Erythroblast (primary cell): ENCODE measurements around the gene PPME1.
"Not testable (repeated sequence)": the region's sequence is repeated elsewhere in the genome, so short reads cannot be mapped to it uniquely, and the experiment has no call there.

Experiments used
- DNase-seq, 2 experiments: peaks; one replicate each; lab custom pipeline; 2025; lab: John Stamatoyannopoulos, UW
- GATA1 ChIP-seq: IDR thresholded peaks from 2 replicates; pipeline ENCODE4 v1.6.1; 2011; ENCODE audit warnings: low read depth, mild to moderate bottlenecking, control low read depth, low read length, moderate library complexity
- POLR2A ChIP-seq: IDR thresholded peaks from 2 replicates; pipeline ENCODE4 v1.6.1; 2011; ENCODE audit warnings: mild to moderate bottlenecking, low read length

Gene PPME1

DNA sequence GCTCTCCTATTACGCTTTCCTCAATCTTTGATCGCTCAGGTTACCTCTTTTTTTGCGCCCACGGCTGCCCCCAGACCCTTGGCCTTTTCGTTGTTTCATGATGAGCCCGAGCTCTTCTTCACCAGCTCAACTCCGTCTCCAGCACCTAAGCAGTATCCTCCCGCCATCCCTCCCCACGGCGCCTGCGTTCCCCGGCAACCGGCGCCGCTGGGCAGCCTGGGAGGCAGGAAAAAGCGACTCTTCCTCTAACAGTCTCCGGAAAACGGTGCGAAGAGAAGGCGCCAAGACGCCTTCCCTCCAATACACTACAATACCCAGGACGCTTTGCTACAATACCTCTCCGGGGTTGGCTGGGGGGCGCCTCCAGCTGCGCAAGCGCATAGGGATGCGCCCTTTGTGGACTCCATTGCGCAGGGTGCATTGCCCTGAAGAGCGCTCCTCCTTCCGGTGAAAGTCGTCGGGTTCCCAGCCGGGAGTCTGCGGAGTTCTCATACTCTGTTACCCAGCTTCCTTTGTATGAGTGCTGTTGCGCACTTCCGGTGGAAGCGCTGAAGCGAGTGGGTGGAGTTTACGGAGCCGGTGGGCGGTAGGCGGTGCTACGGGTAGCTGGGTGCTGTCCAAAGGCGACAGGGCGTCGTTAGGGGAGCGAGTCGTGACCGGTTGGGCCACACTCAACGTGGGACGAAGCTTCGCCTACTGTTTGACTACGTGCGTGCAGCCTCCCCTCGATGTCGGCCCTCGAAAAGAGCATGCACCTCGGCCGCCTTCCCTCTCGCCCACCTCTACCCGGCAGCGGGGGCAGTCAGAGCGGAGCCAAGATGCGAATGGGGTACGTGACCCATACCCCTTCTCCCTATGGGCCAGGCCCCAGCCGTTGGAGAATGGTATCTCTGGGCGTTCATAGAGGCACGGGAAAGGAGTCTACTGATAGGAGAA, at the start of gene PPME1, which contains the start of gene C2CD3:
Gene PPME1, plus strand, starts transcription at position 596 of the 936 bp plus-strand sequence. Its CDS starts 133 bp downstream, at position 729.
Gene C2CD3, minus strand, starts transcription at position 309 of the 936 bp plus-strand sequence. Its CDS starts 210 bp downstream, at position 99.
- TF ChIP-seq POLR2A (peak; percentile 99), GATA1 (no peak)
- DNase-seq = peak; percentile 100

DNA sequence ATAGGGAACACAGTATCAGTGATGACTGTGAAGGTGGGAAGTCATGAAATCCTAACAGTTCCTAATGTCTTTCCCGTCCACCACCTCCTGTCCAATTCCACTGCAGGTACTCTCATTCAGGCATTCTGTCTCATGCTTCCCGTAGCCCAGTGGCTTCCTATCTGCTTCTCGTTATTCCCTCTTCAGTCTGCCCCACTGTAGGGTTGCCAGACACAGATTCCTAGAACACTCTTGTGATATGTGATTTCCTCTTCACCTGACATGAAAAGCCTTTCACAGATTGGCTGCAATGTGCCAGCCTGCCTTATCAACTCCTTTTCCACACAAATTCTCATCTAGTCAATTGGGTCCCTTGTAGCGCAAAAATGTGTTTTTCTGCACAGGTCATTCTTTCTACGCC, 49.3 kb upstream of the PPME1 start:
- DNase-seq = no peak
- TF ChIP-seq POLR2A = no peak
- no peak for TF ChIP-seq GATA1

DNA sequence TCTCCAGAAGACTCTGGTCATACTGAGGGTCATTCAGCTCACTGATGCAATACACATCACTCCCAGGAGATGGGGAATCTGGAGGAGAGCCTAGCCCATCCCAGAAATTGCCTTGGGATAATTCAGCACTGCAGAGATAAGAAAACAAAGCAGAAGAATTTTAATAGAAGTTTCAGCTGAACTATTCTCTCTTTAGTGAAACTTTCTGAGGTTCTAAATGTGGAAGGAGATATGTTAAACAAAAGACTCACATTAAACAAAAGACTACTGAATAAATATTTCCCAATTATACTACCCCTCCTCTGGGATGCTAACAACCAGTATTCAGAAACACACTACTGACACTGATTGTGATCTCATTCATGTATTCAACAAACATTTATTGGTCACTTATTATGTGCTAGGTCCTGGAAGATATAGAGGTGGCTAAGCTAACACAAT, 48.1 kb upstream of the PPME1 start:
- TF ChIP-seq POLR2A (no peak), GATA1 (no peak)

DNA sequence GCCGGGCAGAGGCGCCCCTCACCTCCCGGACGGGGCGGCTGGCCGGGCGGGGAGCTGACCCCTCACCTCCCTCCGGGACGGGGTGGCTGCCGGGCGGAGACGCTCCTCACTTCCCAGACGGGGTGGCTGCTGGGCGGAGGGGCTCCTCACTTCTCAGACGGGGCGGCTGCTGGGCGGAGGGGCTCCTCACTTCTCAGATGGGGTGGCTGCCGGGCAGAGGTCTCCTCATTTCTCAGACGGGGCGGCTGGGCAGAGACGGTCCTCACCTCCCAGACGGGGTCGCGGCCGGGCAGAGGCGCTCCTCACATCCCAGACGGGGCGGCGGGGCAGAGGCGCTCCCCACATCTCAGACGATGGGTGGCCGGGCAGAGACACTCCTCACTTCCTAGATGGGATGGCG, 42.0 kb upstream of the PPME1 start:
- not testable (repeated sequence) for DNase-seq

More for the DNA sequence above, 48.1 kb upstream of the PPME1 start:
- no peak for DNase-seq

DNA sequence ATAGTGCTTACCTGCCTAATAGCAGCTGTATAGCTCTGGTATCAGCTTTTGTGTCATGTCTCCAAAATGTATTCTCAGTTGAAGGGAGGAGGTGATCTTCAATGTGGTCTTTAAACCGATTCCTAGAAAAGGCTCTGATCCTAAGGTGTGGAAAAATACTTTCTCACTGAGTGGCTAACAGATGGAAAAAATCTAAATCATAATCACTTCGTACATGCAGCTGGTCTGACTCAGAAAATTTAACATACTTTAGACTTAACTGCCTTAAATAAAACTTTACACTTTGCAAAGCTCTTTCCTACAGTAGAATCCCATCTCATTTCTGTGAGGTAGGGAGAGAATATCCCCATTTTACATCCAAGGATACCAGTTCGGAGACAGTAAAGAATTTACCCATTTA, 38.3 kb upstream of the PPME1 start:
- TF ChIP-seq POLR2A (no peak), GATA1 (no peak)
- no peak for DNase-seq

GRCh38 chr11:74133436-74133835, 37.7 kb upstream of the PPME1 start:
- DNase-seq = no peak
- TF ChIP-seq GATA1 (no peak), POLR2A (no peak)

GRCh38 chr11:74134661-74135060, 36.4 kb upstream of the PPME1 start:
- TF ChIP-seq POLR2A (no peak), GATA1 (no peak)
- DNase-seq = no peak

GRCh38 chr11:74135127-74135840, 35.8 kb upstream of the PPME1 start:
- no peak for TF ChIP-seq GATA1

GRCh38 chr11:74138021-74138420, 33.1 kb upstream of the PPME1 start:
- TF ChIP-seq POLR2A (no peak), GATA1 (no peak)

More at GRCh38 chr11:74135127-74135840, 35.8 kb upstream of the PPME1 start:
- DNase-seq = peak in 1 of 2 experiments; percentile 12

GRCh38 chr11:74138572-74138971, 32.5 kb upstream of the PPME1 start:
- DNase-seq = peak; percentile 6 to 43
- no peak for TF ChIP-seq GATA1
- TF ChIP-seq POLR2A = no peak

More at GRCh38 chr11:74138021-74138420, 33.1 kb upstream of the PPME1 start:
- no peak for DNase-seq

- DNase-seq = peak in 1 of 2 experiments; percentile 7
- TF ChIP-seq GATA1 = no peak
- no peak for TF ChIP-seq POLR2A
Measured at GRCh38 chr11:74139151-74139918, 31.8 kb upstream of the PPME1 start.

- not testable (repeated sequence) for DNase-seq
Measured at GRCh38 chr11:74139919-74140431, 31.1 kb upstream of the PPME1 start.

DNA sequence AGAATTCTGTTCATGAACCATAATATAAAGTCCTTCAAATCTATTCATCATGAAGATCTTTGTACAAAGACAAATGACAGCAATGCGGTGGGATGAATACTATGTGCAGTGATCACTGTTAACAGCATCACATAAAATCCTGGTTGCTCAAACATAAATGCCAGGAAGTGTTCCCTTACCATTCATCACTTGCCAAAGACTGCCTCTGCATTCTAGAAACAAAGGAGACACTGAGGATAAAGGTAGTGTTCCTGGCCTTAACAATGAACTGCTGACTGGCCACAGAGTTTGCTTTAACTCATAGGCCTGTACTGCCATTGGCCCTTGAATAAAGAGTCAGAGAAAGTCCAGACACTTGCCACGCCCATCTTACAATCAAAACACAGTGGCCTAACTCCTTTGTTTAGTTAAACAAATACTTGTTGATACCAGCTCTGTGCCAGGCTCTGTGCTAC, 29.8 kb upstream of the PPME1 start:
- TF ChIP-seq POLR2A = no peak
- no peak for TF ChIP-seq GATA1
- no peak for DNase-seq

DNA sequence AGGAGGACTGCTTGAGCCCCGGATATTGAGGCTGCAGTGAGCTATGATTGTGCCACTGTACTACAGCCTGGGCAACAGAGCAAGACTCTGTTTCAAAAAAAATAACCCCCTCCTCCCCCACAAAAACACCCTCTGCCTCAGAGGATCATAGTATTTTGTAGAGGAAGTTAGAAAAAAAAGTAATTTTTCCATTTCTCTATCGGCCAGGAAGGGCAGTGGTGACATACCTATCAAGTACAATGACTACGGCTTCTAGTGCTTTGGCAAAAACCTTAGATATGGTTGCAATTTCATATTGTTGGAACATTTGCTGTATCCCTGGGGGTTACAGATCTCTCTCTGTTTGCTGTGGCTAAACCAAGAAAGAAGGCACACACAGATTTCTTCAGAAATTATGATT, 29.2 kb upstream of the PPME1 start:
- no peak for DNase-seq
- TF ChIP-seq POLR2A (no peak), GATA1 (no peak)

DNA sequence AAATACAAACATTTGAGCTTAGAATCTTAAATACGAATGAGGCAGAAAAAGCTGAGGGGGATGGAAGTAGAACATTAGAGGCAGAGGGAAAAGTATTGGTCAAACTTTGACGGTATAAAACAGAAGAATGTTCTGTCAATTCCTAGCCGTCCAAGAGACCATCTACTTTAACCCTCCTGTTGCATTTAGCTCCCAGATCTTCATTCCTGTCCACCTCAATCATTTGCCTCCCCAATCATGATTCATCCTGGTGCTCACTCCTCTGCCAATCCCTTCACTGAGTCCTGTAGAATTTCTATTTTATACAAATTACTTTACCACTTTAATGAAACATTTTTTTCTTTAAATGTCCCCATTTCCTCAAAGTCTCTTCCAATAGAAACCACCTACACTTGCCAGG, 28.5 kb upstream of the PPME1 start:
- DNase-seq = no peak
- TF ChIP-seq GATA1 (no peak), POLR2A (no peak)
